Mesodermal cell (in vitro differentiated cells): ENCODE data around the gene TTC28.
"Not testable (repeated sequence)": the region's sequence is repeated elsewhere in the genome, so short reads cannot be mapped to it uniquely, and the experiment has no call there.

Source experiments
- H3K27ac ChIP-seq: 2 replicates; pipeline ENCODE4 v1.7.0; 2013; ENCODE audit warnings: mild to moderate bottlenecking, low read depth, low read length, moderate library complexity; ENCODE audit not compliant: severe bottlenecking
- H3K36me3 ChIP-seq: 2 replicates; pipeline ENCODE4 v1.7.1; 2013; ENCODE audit warnings: mild to moderate bottlenecking, low read length, moderate library complexity; ENCODE audit not compliant: control insufficient read depth, insufficient read depth
- H3K4me1 ChIP-seq: one replicate; pipeline ENCODE4 v1.7.1; 2013; ENCODE audit warnings: mild to moderate bottlenecking, low read length; ENCODE audit not compliant: insufficient read depth, control insufficient read depth, poor library complexity, severe bottlenecking
- H3K4me3 ChIP-seq: 2 replicates; pipeline ENCODE4 v1.7.0; 2013; ENCODE audit warnings: low read length, control low read depth, mild to moderate bottlenecking; ENCODE audit not compliant: insufficient read depth, poor library complexity, severe bottlenecking; ENCODE audit errors: extremely low read depth
- H3K9me3 ChIP-seq: 2 replicates; pipeline ENCODE4 v1.7.1; 2013; ENCODE audit warnings: mild to moderate bottlenecking, low read length, moderate library complexity; ENCODE audit not compliant: control insufficient read depth
- WGBS, 2 experiments: methylation state at CpG; one replicate each; pipeline ENCODE4 v1.1.5; 2013; ENCODE audit warnings: missing lambda C conversion rate in 2 of 2; ENCODE audit not compliant: insufficient coverage in 2 of 2; 5-methylcytosine and 5-hydroxymethylcytosine counted together

TTC28 gene

GRCh38 chr22:28075358-28075981, 604.2 kb downstream of the TTC28 start:
- 81 to 85% methylated on average over 6 of the region's 6 CpGs for WGBS, 2 experiments
- Histone ChIP-seq H3K4me1 (peaks cover 5% of the 10 kb centered on the region), H3K9me3 (peaks cover 4% of the 10 kb centered on the region), H3K36me3 (peaks cover 15% of the 10 kb centered on the region), H3K27ac (peak overlapping the region; percentile 33), H3K4me3 (no peak overlapping the region)

GRCh38 chr22:28074526-28074925, 605.1 kb downstream of the TTC28 start:
- peaks cover 15% of the 10 kb centered on the region for H3K36me3 ChIP-seq
- 75 to 80% methylated on average over 1 to 3 of the region's 4 CpGs for WGBS, 2 experiments
- H3K27ac ChIP-seq, result no peak overlapping the region
- H3K4me3 ChIP-seq, result no peak overlapping the region
- H3K4me1 ChIP-seq, result peaks cover 5% of the 10 kb centered on the region
- peaks cover 4% of the 10 kb centered on the region for H3K9me3 ChIP-seq

- H3K4me1 ChIP-seq, result peaks cover 5% of the 10 kb centered on the region
- no peak overlapping the region for H3K27ac ChIP-seq
- WGBS, 2 experiments, result 80 to 100% methylated on average over 2 of the region's 3 CpGs
- peaks cover 15% of the 10 kb centered on the region for H3K36me3 ChIP-seq
- H3K9me3 ChIP-seq, result peaks cover 4% of the 10 kb centered on the region
- H3K4me3 ChIP-seq, result no peak overlapping the region
These were observed 607.6 kb downstream of the TTC28 start for GRCh38 chr22:28072066-28072465.

GRCh38 chr22:28068826-28069225, 610.8 kb downstream of the TTC28 start:
- Histone ChIP-seq H3K4me3 (no peak overlapping the region), H3K4me1 (no peaks in the 10 kb centered on the region), H3K27ac (no peak overlapping the region), H3K9me3 (no peaks in the 10 kb centered on the region), H3K36me3 (peaks cover 10% of the 10 kb centered on the region)
- WGBS, 2 experiments, result no CpG with 5 or more reads among the region's 2 CpGs

GRCh38 chr22:28064920-28065319, 614.7 kb downstream of the TTC28 start:
- Histone ChIP-seq H3K27ac (no peak overlapping the region), H3K9me3 (no peaks in the 10 kb centered on the region), H3K4me3 (no peak overlapping the region), H3K4me1 (no peaks in the 10 kb centered on the region), H3K36me3 (peaks cover 18% of the 10 kb centered on the region)
- 83% methylated on average over 1 of the region's 2 CpGs; no CpG with 5 or more reads in 1 of the 2 experiments for WGBS, 2 experiments

GRCh38 chr22:28063656-28064055, 616.0 kb downstream of the TTC28 start:
- Histone ChIP-seq H3K36me3 (peaks cover 18% of the 10 kb centered on the region), H3K4me1 (no peaks in the 10 kb centered on the region), H3K9me3 (no peaks in the 10 kb centered on the region), H3K27ac (no peak overlapping the region), H3K4me3 (no peak overlapping the region)
- WGBS, 2 experiments, result 94 to 96% methylated on average over 4 of the region's 5 CpGs

- peaks cover 18% of the 10 kb centered on the region for H3K36me3 ChIP-seq
- not testable (repeated sequence) for H3K9me3 ChIP-seq, H3K27ac ChIP-seq, H3K4me3 ChIP-seq, H3K4me1 ChIP-seq
- WGBS, 2 experiments, result 94 to 100% methylated on average over 2 of the region's 2 CpGs
These were observed 619.0 kb downstream of the TTC28 start for GRCh38 chr22:28060594-28060993.

- Histone ChIP-seq H3K4me3 (no peak overlapping the region), H3K27ac (no peak overlapping the region), H3K36me3 (peaks cover 7% of the 10 kb centered on the region), H3K9me3 (no peaks in the 10 kb centered on the region), H3K4me1 (no peaks in the 10 kb centered on the region)
- WGBS, 2 experiments, result no CpG with 5 or more reads among the region's 2 CpGs
These were observed 621.6 kb downstream of the TTC28 start for GRCh38 chr22:28058036-28058435.

GRCh38 chr22:28054819-28055208, 624.8 kb downstream of the TTC28 start:
- Histone ChIP-seq H3K36me3 (no peaks in the 10 kb centered on the region), H3K4me1 (no peaks in the 10 kb centered on the region), H3K9me3 (no peaks in the 10 kb centered on the region), H3K27ac (no peak overlapping the region), H3K4me3 (no peak overlapping the region)
- WGBS, 2 experiments, result 100% methylated on average over 1 of the region's 1 CpG

- no peak overlapping the region for H3K27ac ChIP-seq
- WGBS, 2 experiments, result 89 to 92% methylated on average over 4 to 5 of the region's 6 CpGs
- no peaks in the 10 kb centered on the region for H3K4me1 ChIP-seq
- H3K4me3 ChIP-seq, result no peak overlapping the region
- no peaks in the 10 kb centered on the region for H3K36me3 ChIP-seq
- H3K9me3 ChIP-seq, result no peaks in the 10 kb centered on the region
These were observed 625.5 kb downstream of the TTC28 start for GRCh38 chr22:28053896-28054818.

GRCh38 chr22:28052825-28053269, 626.8 kb downstream of the TTC28 start:
- 78 to 87% methylated on average over 9 of the region's 9 CpGs for WGBS, 2 experiments
- Histone ChIP-seq H3K4me1 (no peaks in the 10 kb centered on the region), H3K9me3 (no peaks in the 10 kb centered on the region), H3K36me3 (no peaks in the 10 kb centered on the region), H3K4me3 (no peak overlapping the region), H3K27ac (no peak overlapping the region)
